Activated CD8-positive, alpha-beta memory T cell treated with anti-CD3 and anti-CD28 coated beads, Interleukin-2, amount 10 ng/mL, durations not matched to agents 7 days and 5 days (primary cell): Measurements from ENCODE around the gene SOX1. TPM values are rescaled to one million over a fixed set of nuclear protein-coding genes. Genes with fewer than 3 reads are reported as not detected.

Source experiments
- ATAC-seq: fragments of 150-1000 bp; cut with Tn5 transposase; one replicate; pipeline ENCODE4 v1.10.0; 2021; ENCODE audit warnings: moderate library complexity
- CTCF ChIA-PET: fragments of 350-600 bp; sonication (Branson Sonifier 250); formaldehyde crosslinking; loops from one replicate; lab custom pipeline; 2021; ENCODE audit warnings: antibody characterized with exemption; lab: Charles Lee
- DNase-seq: peaks from one replicate; pipeline ENCODE4 v3.0.0-alpha.2; 2020
- H3K27ac Mint-ChIP-seq: one replicate; pipeline ENCODE4 v1.8.0; 2021; ENCODE audit warnings: mild to moderate bottlenecking, mixed read lengths
- H3K27me3 Mint-ChIP-seq: one replicate; pipeline ENCODE4 v1.8.0; 2021; ENCODE audit warnings: mixed read lengths
- H3K36me3 Mint-ChIP-seq: one replicate; pipeline ENCODE4 v1.8.0; 2021; ENCODE audit warnings: mild to moderate bottlenecking, mixed read lengths
- H3K4me1 Mint-ChIP-seq: one replicate; pipeline ENCODE4 v1.8.0; 2021; ENCODE audit warnings: mixed read lengths
- H3K4me3 Mint-ChIP-seq: one replicate; pipeline ENCODE4 v1.8.0; 2021; ENCODE audit warnings: mild to moderate bottlenecking, moderate library complexity, mixed read lengths
- H3K9me3 Mint-ChIP-seq: one replicate; pipeline ENCODE4 v1.8.0; 2022; ENCODE audit warnings: low read depth, mixed read lengths
- total RNA-seq, 2 experiments: library from RNA; stranded (reverse); gene quantifications; one replicate each; pipeline ENCODE4 v1.2.3, GENCODE V29; 2021

Gene SOX1
- total RNA-seq, 2 experiments from 2014 or later: not detected

GRCh38 chr13:112097770-112098169 is 30.8 kb downstream of the SOX1 start:
- CTCF ChIA-PET: no interaction called here
- no peaks in the 10 kb centered on the region for H3K9me3 Mint-ChIP-seq

GRCh38 chr13:112098699-112099098 is 31.8 kb downstream of the SOX1 start:
- Mint-ChIP-seq H3K27me3 (peaks cover 33% of the 10 kb centered on the region), H3K4me1 (no peaks in the 10 kb centered on the region), H3K4me3 (no peak overlapping the region), H3K9me3 (no peaks in the 10 kb centered on the region), H3K27ac (no peak overlapping the region), H3K36me3 (no peaks in the 10 kb centered on the region)
- ATAC-seq: no peak
- CTCF ChIA-PET: no interaction called here
- DNase-seq: no peak

More at GRCh38 chr13:112097770-112098169, 30.8 kb downstream of the SOX1 start:
- Mint-ChIP-seq H3K4me3 (no peak overlapping the region), H3K36me3 (no peaks in the 10 kb centered on the region), H3K27me3 (peaks cover 28% of the 10 kb centered on the region), H3K4me1 (no peaks in the 10 kb centered on the region), H3K27ac (no peak overlapping the region)
- ATAC-seq (no peak), DNase-seq (no peak)

GRCh38 chr13:112101360-112101930 is 34.5 kb downstream of the SOX1 start:
- ATAC-seq (no peak), DNase-seq (no peak)
- Mint-ChIP-seq H3K4me3 (no peak overlapping the region), H3K9me3 (peaks cover 2% of the 10 kb centered on the region), H3K36me3 (peaks cover 2% of the 10 kb centered on the region), H3K27me3 (peaks cover 49% of the 10 kb centered on the region), H3K4me1 (no peaks in the 10 kb centered on the region), H3K27ac (no peak overlapping the region)
- CTCF ChIA-PET: no interaction called here

GRCh38 chr13:112102243-112102642 is 35.3 kb downstream of the SOX1 start:
- ATAC-seq: no peak
- peaks cover 57% of the 10 kb centered on the region for H3K27me3 Mint-ChIP-seq
- CTCF ChIA-PET: no interaction called here
- H3K4me1 Mint-ChIP-seq: no peaks in the 10 kb centered on the region
- H3K4me3 Mint-ChIP-seq: no peak overlapping the region
- H3K27ac Mint-ChIP-seq: no peak overlapping the region
- peaks cover 2% of the 10 kb centered on the region for H3K9me3 Mint-ChIP-seq
- no peak for DNase-seq
- H3K36me3 Mint-ChIP-seq: peaks cover 2% of the 10 kb centered on the region

- H3K27ac Mint-ChIP-seq: no peak overlapping the region
- ATAC-seq (no peak), DNase-seq (no peak)
- H3K27me3 Mint-ChIP-seq: peaks cover 60% of the 10 kb centered on the region
- CTCF ChIA-PET: no interaction called here
- H3K4me1 Mint-ChIP-seq: no peaks in the 10 kb centered on the region
- peaks cover 2% of the 10 kb centered on the region for H3K36me3 Mint-ChIP-seq
- no peak overlapping the region for H3K4me3 Mint-ChIP-seq
- H3K9me3 Mint-ChIP-seq: peaks cover 2% of the 10 kb centered on the region
These were observed 36.4 kb downstream of the SOX1 start for GRCh38 chr13:112103260-112103838.

- H3K27me3 Mint-ChIP-seq: peaks cover 64% of the 10 kb centered on the region
- DNase-seq: no peak
- H3K36me3 Mint-ChIP-seq: peaks cover 2% of the 10 kb centered on the region
- no peaks in the 10 kb centered on the region for H3K4me1 Mint-ChIP-seq
- no peak for ATAC-seq
- H3K9me3 Mint-ChIP-seq: peaks cover 2% of the 10 kb centered on the region
- H3K27ac Mint-ChIP-seq: no peak overlapping the region
- CTCF ChIA-PET: no interaction called here
- H3K4me3 Mint-ChIP-seq: no peak overlapping the region
These were observed 37.3 kb downstream of the SOX1 start for GRCh38 chr13:112103961-112104880.

- no peak for ATAC-seq
- Mint-ChIP-seq H3K9me3 (peaks cover 2% of the 10 kb centered on the region), H3K27ac (no peak overlapping the region), H3K4me1 (no peaks in the 10 kb centered on the region), H3K4me3 (no peak overlapping the region), H3K36me3 (peaks cover 2% of the 10 kb centered on the region), H3K27me3 (peaks cover 64% of the 10 kb centered on the region)
- no peak for DNase-seq
- CTCF ChIA-PET: no interaction called here
These were observed 37.9 kb downstream of the SOX1 start for GRCh38 chr13:112104881-112105234.

GRCh38 chr13:112105244-112105681 is 38.3 kb downstream of the SOX1 start:
- Mint-ChIP-seq H3K36me3 (peaks cover 2% of the 10 kb centered on the region), H3K9me3 (peaks cover 2% of the 10 kb centered on the region), H3K27ac (no peak overlapping the region), H3K4me3 (no peak overlapping the region), H3K27me3 (peaks cover 64% of the 10 kb centered on the region), H3K4me1 (no peaks in the 10 kb centered on the region)
- ATAC-seq (no peak), DNase-seq (no peak)
- CTCF ChIA-PET: no interaction called here

GRCh38 chr13:112105892-112106291 is 38.9 kb downstream of the SOX1 start:
- H3K27ac Mint-ChIP-seq: no peak overlapping the region
- H3K4me3 Mint-ChIP-seq: no peak overlapping the region
- ATAC-seq (no peak), DNase-seq (no peak)
- no peaks in the 10 kb centered on the region for H3K4me1 Mint-ChIP-seq
- H3K9me3 Mint-ChIP-seq: peaks cover 2% of the 10 kb centered on the region
- peaks cover 2% of the 10 kb centered on the region for H3K36me3 Mint-ChIP-seq
- peaks cover 62% of the 10 kb centered on the region for H3K27me3 Mint-ChIP-seq
- CTCF ChIA-PET: no interaction called here

GRCh38 chr13:112106478-112107141 is 39.7 kb downstream of the SOX1 start:
- CTCF ChIA-PET: no interaction called here
- Mint-ChIP-seq H3K4me3 (no peak overlapping the region), H3K27me3 (peaks cover 55% of the 10 kb centered on the region), H3K36me3 (peaks cover 2% of the 10 kb centered on the region), H3K4me1 (no peaks in the 10 kb centered on the region), H3K9me3 (peaks cover 2% of the 10 kb centered on the region), H3K27ac (no peak overlapping the region)
- DNase-seq (no peak), ATAC-seq (no peak)

- ATAC-seq: no peak
These were observed 40.3 kb downstream of the SOX1 start for GRCh38 chr13:112107289-112107688.

GRCh38 chr13:112110479-112110878 is 43.5 kb downstream of the SOX1 start:
- Mint-ChIP-seq H3K9me3 (no peaks in the 10 kb centered on the region), H3K36me3 (no peaks in the 10 kb centered on the region), H3K27ac (no peak overlapping the region), H3K4me3 (no peak overlapping the region), H3K27me3 (peaks cover 37% of the 10 kb centered on the region), H3K4me1 (peaks cover 6% of the 10 kb centered on the region)
- ATAC-seq (no peak), DNase-seq (no peak)
- CTCF ChIA-PET: no interaction called here

More at GRCh38 chr13:112107289-112107688, 40.3 kb downstream of the SOX1 start:
- CTCF ChIA-PET: no interaction called here
- Mint-ChIP-seq H3K4me1 (no peaks in the 10 kb centered on the region), H3K9me3 (peaks cover 2% of the 10 kb centered on the region), H3K27ac (no peak overlapping the region), H3K27me3 (peaks cover 52% of the 10 kb centered on the region), H3K4me3 (no peak overlapping the region), H3K36me3 (peaks cover 2% of the 10 kb centered on the region)
- no peak for DNase-seq

- H3K9me3 Mint-ChIP-seq: no peaks in the 10 kb centered on the region
- H3K4me3 Mint-ChIP-seq: no peak overlapping the region
- H3K4me1 Mint-ChIP-seq: peaks cover 6% of the 10 kb centered on the region
- ATAC-seq (no peak), DNase-seq (no peak)
- CTCF ChIA-PET: no interaction called here
- no peak overlapping the region for H3K27ac Mint-ChIP-seq
- H3K27me3 Mint-ChIP-seq: peaks cover 30% of the 10 kb centered on the region
- no peaks in the 10 kb centered on the region for H3K36me3 Mint-ChIP-seq
These were observed 44.4 kb downstream of the SOX1 start for GRCh38 chr13:112111239-112111857.
